Measurements from ENCODE around the gene INSYN2B.

GRCh38 chr5:169856571-169856970, 123.7 kb downstream of the INSYN2B start:
- TF ChIP-seq GATA2 (IDR thresholded peaks at IDR 0.05; ENCODE audit: low read depth, low read length) (no peak), GATA3 (IDR thresholded peaks at IDR 0.05; ENCODE audit: low read depth, low read length) (no peak)

Measured in SH-SY5Y (cell line).